Transverse colon (tissue), 4 donors: ENCODE measurements around the gene SLC5A9. TPM values are rescaled to one million over a fixed set of nuclear protein-coding genes. Genes with fewer than 3 reads are reported as not detected.

Source experiments
- DNase-seq: peaks from one replicate; pipeline ENCODE4 v3.0.0-alpha.2; 2019
- H3K27ac ChIP-seq, 4 donors: fragments of 200-600 bp; sonication (generic); 2 replicates each; pipeline ENCODE4 v1.5.1; 2016 to 2018; ENCODE audit warnings: inconsistent platforms in 4 of 4
- H3K27me3 ChIP-seq: fragments of 200-600 bp; sonication (generic); 2 replicates; pipeline ENCODE4 v1.5.1; 2017; ENCODE audit warnings: inconsistent platforms
- H3K36me3 ChIP-seq, 4 donors: fragments of 200-600 bp; sonication (generic); 2 replicates each; pipeline ENCODE4 v1.5.1; 2017 to 2019; ENCODE audit warnings: inconsistent platforms in 4 of 4
- H3K4me1 ChIP-seq, 4 donors: fragments of 200-600 bp; sonication (generic); 2 replicates each; pipeline ENCODE4 v1.5.1; 2017 to 2020; ENCODE audit warnings: inconsistent platforms in 4 of 4
- H3K4me3 ChIP-seq, 4 donors: fragments of 200-600 bp; sonication (generic); 1 replicate in 1 of 4; 2 replicates in 3 of 4; pipeline versions ENCODE4 v1.5.1 to v1.6.1; 2017 to 2019; ENCODE audit warnings: inconsistent platforms in 4 of 4
- H3K9me3 ChIP-seq, 2 donors: fragments of 200-600 bp; sonication (generic); 2 replicates each; pipeline ENCODE4 v1.5.1; 2017 to 2019; ENCODE audit warnings: inconsistent platforms in 2 of 2
- EP300 ChIP-seq: sonication (generic); formaldehyde crosslinking; IDR thresholded peaks from one replicate; pipeline ENCODE4 v1.6.1; 2017; ENCODE audit warnings: antibody characterized with exemption, low read depth
- POLR2A ChIP-seq: fragments of 450-650 bp; IDR thresholded peaks from one replicate; pipeline ENCODE4 v1.6.1; 2016; ENCODE audit warnings: antibody characterized with exemption, mild to moderate bottlenecking, moderate library complexity
- POLR2AphosphoS5 ChIP-seq, 3 donors: sonication (generic); formaldehyde crosslinking; IDR thresholded peaks; one replicate each; pipeline ENCODE4 v1.6.1; 2016; ENCODE audit warnings: antibody characterized with exemption in 3 of 3
- WGBS, 2 donors: methylation state at CpG; one replicate each; pipeline ENCODE4 v1.1.5; 2018; ENCODE audit warnings: low coverage in 1 of 2; 5-methylcytosine and 5-hydroxymethylcytosine counted together
- in situ Hi-C, 4 donors: fragments of 200-750 bp; cut with MboI; loops; one replicate each; pipeline versions ENCODE4 v1.15.0 to v1.15.1; 2017; ENCODE audit warnings: low sequenced_read_pairs in 3 of 4, low pct_ligation_motif_present in 1 of 4, low pct_unique_long_range_greater_than_20kb in 1 of 4
- intact Hi-C: fragments of 100-400 bp; cut with DNase I; formaldehyde crosslinking; loops from one replicate; pipeline ENCODE4 v1.15.1; 2023; ENCODE audit warnings: low total_unique reads
- total RNA-seq, 4 donors: library from RNA; depleted of rRNA; stranded (reverse); fragments of >200 nt; gene quantifications; one replicate each; pipeline ENCODE4 v1.1.0, GENCODE V29; 2016
- TF ChIP-seq, protein P1 (sequence below), 5 experiments: fragments of 200-600 bp in 3 of 5; fragments of 450-650 bp in 2 of 5; sonication (generic) in 3 of 5; IDR thresholded peaks; 1 replicate in 2 of 5; 2 replicates in 3 of 5; pipeline ENCODE4 v1.5.1; 2016 to 2017; ENCODE audit warnings: antibody characterized with exemption in 5 of 5, inconsistent platforms in 3 of 5, mild to moderate bottlenecking in 2 of 5, moderate library complexity in 1 of 5

Gene SLC5A9
- total RNA-seq, 4 donors from 2014 or later = 2.2 to 15.2 (median 3.0) TPM; not detected in 1

DNA sequence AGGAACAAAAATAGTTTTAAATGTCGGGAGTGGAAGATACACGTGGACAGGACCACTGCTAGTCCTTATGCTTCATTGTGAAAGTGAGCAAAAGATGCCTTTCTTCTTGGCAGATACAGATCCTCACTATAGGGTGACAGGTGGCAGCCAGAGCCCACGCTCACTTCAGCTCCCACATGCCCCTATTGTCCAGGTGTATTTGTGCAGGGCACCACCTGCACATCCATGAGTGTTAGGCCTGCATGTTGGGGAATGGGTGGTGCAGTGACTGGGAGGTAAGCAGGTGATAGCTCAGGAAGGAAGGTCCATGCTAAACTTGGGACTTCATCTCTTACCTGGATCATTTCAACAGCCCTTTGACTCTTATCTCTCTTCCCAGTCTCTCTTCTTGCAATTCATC is 27.4 kb downstream of the SLC5A9 start:
- in situ Hi-C loops (loop anchor here in 1 of 4 donors (25.0 kb wide), 1 partner anchor 488 kb away; no protein-coding TSS in a partner anchor), intact Hi-C loops (no loop called here)
- no peaks in the 10 kb centered on the region for H3K36me3 ChIP-seq
- H3K4me1 ChIP-seq = peaks cover 0 to 29% (median 17%) of the 10 kb centered on the region in 4 donors
- H3K27ac ChIP-seq = no peak overlapping the region
- TF ChIP-seq POLR2A = no peak
- TF ChIP-seq, protein P1, sequence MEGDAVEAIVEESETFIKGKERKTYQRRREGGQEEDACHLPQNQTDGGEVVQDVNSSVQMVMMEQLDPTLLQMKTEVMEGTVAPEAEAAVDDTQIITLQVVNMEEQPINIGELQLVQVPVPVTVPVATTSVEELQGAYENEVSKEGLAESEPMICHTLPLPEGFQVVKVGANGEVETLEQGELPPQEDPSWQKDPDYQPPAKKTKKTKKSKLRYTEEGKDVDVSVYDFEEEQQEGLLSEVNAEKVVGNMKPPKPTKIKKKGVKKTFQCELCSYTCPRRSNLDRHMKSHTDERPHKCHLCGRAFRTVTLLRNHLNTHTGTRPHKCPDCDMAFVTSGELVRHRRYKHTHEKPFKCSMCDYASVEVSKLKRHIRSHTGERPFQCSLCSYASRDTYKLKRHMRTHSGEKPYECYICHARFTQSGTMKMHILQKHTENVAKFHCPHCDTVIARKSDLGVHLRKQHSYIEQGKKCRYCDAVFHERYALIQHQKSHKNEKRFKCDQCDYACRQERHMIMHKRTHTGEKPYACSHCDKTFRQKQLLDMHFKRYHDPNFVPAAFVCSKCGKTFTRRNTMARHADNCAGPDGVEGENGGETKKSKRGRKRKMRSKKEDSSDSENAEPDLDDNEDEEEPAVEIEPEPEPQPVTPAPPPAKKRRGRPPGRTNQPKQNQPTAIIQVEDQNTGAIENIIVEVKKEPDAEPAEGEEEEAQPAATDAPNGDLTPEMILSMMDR (IDR thresholded peaks at IDR 0.05) = peak in 2 of 5 experiments; percentile 10 to 20
- no peaks in the 10 kb centered on the region for H3K27me3 ChIP-seq
- DNase-seq = no peak
- H3K4me3 ChIP-seq = no peak overlapping the region
- WGBS, 2 donors = 71 to 100% methylated on average over 2 to 3 of the region's 3 CpGs
- H3K9me3 ChIP-seq = no peaks in the 10 kb centered on the region

DNA sequence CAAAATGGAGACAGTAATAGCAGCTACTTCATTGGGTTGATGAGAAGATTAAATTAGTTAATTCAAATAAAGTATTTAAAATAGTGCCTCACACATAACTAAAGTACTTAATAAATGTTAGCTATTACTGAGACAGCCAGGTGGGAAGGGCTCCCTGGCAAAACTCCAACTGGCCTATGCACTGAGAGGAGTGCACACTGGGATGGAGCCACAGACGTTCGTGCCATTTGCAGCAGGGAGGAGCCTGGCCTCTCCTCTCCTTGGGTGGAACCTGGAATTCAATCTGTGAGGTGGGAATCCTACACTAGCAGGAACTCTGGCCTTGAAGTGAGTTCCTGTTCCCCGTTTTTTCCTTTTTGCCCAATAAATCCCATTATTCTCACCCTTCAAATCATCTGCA is 28.1 kb downstream of the SLC5A9 start:
- no peak overlapping the region for H3K27ac ChIP-seq
- H3K4me1 ChIP-seq = peaks cover 0 to 25% (median 17%) of the 10 kb centered on the region in 4 donors
- intact Hi-C loops = no loop called here
- TF ChIP-seq, protein P1 (IDR thresholded peaks at IDR 0.05) = no peak
- no peak for TF ChIP-seq POLR2AphosphoS5 (IDR thresholded peaks at IDR 0.05)
- TF ChIP-seq POLR2A = no peak
- TF ChIP-seq EP300 = no peak
- H3K9me3 ChIP-seq = no peaks in the 10 kb centered on the region
- no peak overlapping the region for H3K4me3 ChIP-seq
- in situ Hi-C loops = no loop called here
- WGBS, 2 donors = 18 to 44% methylated on average over 2 to 3 of the region's 3 CpGs
- H3K27me3 ChIP-seq = no peaks in the 10 kb centered on the region
- no peaks in the 10 kb centered on the region for H3K36me3 ChIP-seq
- peak; percentile 24 for DNase-seq

DNA sequence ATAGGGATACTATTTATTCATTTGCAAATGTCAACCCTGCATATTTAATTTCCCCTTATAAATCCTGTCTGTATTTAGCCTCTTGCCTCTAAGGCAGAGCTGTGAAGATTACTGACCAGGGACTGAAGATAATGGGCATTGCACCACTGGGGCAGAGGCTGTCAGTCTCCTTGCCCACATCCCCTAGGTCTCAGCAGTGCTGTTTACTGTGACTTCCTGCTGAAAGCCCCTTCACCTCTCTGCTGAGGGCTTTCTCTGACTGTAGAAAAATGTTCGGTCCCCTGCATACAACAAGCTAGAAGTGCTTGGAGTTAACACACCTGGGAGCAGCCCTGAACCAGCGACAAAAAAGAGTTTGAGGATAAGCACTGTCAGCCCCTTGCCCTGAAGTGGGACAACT is 28.8 kb downstream of the SLC5A9 start:
- no peak overlapping the region for H3K4me3 ChIP-seq
- H3K27ac ChIP-seq = no peak overlapping the region
- peaks cover 0 to 21% (median 15%) of the 10 kb centered on the region in 4 donors for H3K4me1 ChIP-seq
- no peak for DNase-seq
- intact Hi-C loops (no loop called here), in situ Hi-C loops (no loop called here)
- no peaks in the 10 kb centered on the region for H3K9me3 ChIP-seq
- H3K27me3 ChIP-seq = no peaks in the 10 kb centered on the region
- TF ChIP-seq POLR2A (no peak), EP300 (no peak), POLR2AphosphoS5 (IDR thresholded peaks at IDR 0.05) (no peak)
- TF ChIP-seq, protein P1 (IDR thresholded peaks at IDR 0.05) = no peak
- no peaks in the 10 kb centered on the region for H3K36me3 ChIP-seq
- WGBS, 2 donors = 92% methylated on average over 2 of the region's 2 CpGs; no CpG with 5 or more reads in 1 of the 2 donors

DNA sequence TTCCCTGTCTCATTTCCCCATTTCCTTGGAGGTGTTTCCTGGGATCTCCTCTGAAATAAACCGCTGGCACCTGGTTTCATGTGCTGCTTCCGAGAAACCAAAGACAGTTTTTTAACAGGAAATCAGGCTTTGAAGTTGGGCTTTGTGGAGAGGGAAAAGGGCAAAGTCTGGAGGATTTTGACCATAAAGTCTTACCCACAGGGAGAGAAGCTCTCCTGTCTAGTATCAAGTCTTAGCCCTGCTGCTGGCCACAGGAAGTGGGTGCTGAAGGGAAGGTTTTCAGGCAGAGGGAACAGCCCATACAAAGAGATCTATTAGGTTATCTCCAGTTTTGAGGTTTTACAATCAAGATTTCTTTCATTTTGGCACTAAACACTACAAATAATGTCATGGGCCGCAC is 29.3 kb downstream of the SLC5A9 start:
- Histone ChIP-seq H3K27me3 (no peaks in the 10 kb centered on the region), H3K27ac (no peak overlapping the region), H3K36me3 (no peaks in the 10 kb centered on the region), H3K9me3 (no peaks in the 10 kb centered on the region), H3K4me1 (peaks cover 0 to 18% (median 11%) of the 10 kb centered on the region in 4 donors), H3K4me3 (no peak overlapping the region)
- DNase-seq = no peak
- TF ChIP-seq POLR2A = no peak
- TF ChIP-seq EP300 = no peak
- TF ChIP-seq POLR2AphosphoS5 (IDR thresholded peaks at IDR 0.05) = no peak
- TF ChIP-seq, protein P1 (IDR thresholded peaks at IDR 0.05) = no peak
- in situ Hi-C loops = no loop called here
- intact Hi-C loops = no loop called here
- 33 to 59% methylated on average over 2 to 3 of the region's 3 CpGs for WGBS, 2 donors
